Measurements from ENCODE around the gene ETV6.

- no peak for TF ChIP-seq POLR2AphosphoS5 (IDR thresholded peaks at IDR 0.05)
- TF ChIP-seq CTCF (IDR thresholded peaks at IDR 0.05): no peak
- TF ChIP-seq POLR2A (IDR thresholded peaks at IDR 0.05): no peak
Measured at GRCh38 chr12:11755302-11755930, 105.9 kb downstream of the ETV6 start.
